Body of pancreas (tissue), 4 donors: ENCODE data around the gene SYT2. TPM values are rescaled to one million over a fixed set of nuclear protein-coding genes. Genes with fewer than 3 reads are reported as not detected.

Experiments
- ATAC-seq: fragments of 150-250 bp; one replicate; pipeline ENCODE4 v1.9.1; 2016
- DNase-seq, 4 donors: peaks; one replicate each; pipeline ENCODE4 v3.0.0-alpha.2; 2019
- H3K27ac ChIP-seq, 4 donors: fragments of 200-600 bp; sonication (generic); 1 replicate in 3 of 4; 2 replicates in 1 of 4; pipeline versions ENCODE4 v1.5.1 to v1.6.1; 2016 to 2019; ENCODE audit warnings: mild to moderate bottlenecking in 1 of 4, mixed read lengths in 1 of 4, moderate library complexity in 1 of 4
- H3K27me3 ChIP-seq, 2 donors: fragments of 200-600 bp; sonication (generic); one replicate each; pipeline ENCODE4 v1.6.0; 2016; ENCODE audit warnings: mild to moderate bottlenecking in 1 of 2
- H3K36me3 ChIP-seq, 2 donors: fragments of 200-600 bp; sonication (generic); replicated peaks in 1 of 2; 2 replicates each; pipeline ENCODE4 v1.5.1; 2016; ENCODE audit warnings: low read depth in 2 of 2; ENCODE audit not compliant: insufficient read depth in 1 of 2
- H3K4me1 ChIP-seq: fragments of 200-600 bp; sonication (generic); one replicate; pipeline ENCODE4 v1.6.0; 2016
- H3K4me3 ChIP-seq, 2 donors: fragments of 200-600 bp; sonication (generic); 1 replicate in 1 of 2; 2 replicates in 1 of 2; pipeline ENCODE4 v1.5.1; 2016 to 2019
- H3K9me3 ChIP-seq, 3 donors: fragments of 200-600 bp; sonication (generic); 1 replicate in 2 of 3; 2 replicates in 1 of 3; pipeline ENCODE4 v1.5.1; 2016
- CTCF ChIP-seq, 7 experiments: fragments of 450-650 bp in 4 of 7; fragments of 200-600 bp in 3 of 7; sonication (generic) in 3 of 7; IDR thresholded peaks; one replicate each; pipeline ENCODE4 v1.5.1; 2016 to 2019; ENCODE audit warnings: antibody characterized with exemption in 7 of 7
- POLR2A ChIP-seq, 3 donors: fragments of 450-650 bp; IDR thresholded peaks; one replicate each; pipeline ENCODE4 v1.6.1; 2016; ENCODE audit warnings: antibody characterized with exemption in 3 of 3, mild to moderate bottlenecking in 2 of 3
- WGBS, 2 donors: methylation state at CpG; one replicate each; pipeline ENCODE4 v1.1.5; 2017; 5-methylcytosine and 5-hydroxymethylcytosine counted together
- intact Hi-C: fragments of 100-400 bp; cut with DNase I; formaldehyde crosslinking; loops from one replicate; pipeline ENCODE4 v1.15.1; 2023
- total RNA-seq, 2 donors: library from RNA; depleted of rRNA; stranded (reverse); fragments of >200 nt; gene quantifications; one replicate each; pipeline ENCODE4 v1.1.0, GENCODE V29; 2016

The SYT2 gene
- total RNA-seq, 2 donors from 2014 or later, result not detected

GRCh38 chr1:202580619-202581018 is 129.6 kb downstream of the SYT2 start:
- 55 to 61% methylated on average over 1 of the region's 1 CpG for WGBS, 2 donors
- H3K36me3 ChIP-seq, result no peaks in the 10 kb centered on the region
- intact Hi-C loops, result no loop called here
- H3K4me1 ChIP-seq, result peaks cover 14% of the 10 kb centered on the region
- H3K27ac ChIP-seq, result no peak overlapping the region
- no peak for ATAC-seq
- no peak for DNase-seq
- H3K9me3 ChIP-seq, result no peaks in the 10 kb centered on the region
- H3K27me3 ChIP-seq, result no peaks in the 10 kb centered on the region
- TF ChIP-seq POLR2A (IDR thresholded peaks at IDR 0.05) (no peak), CTCF (IDR thresholded peaks at IDR 0.05) (no peak)
- no peak overlapping the region for H3K4me3 ChIP-seq

GRCh38 chr1:202579806-202580205 is 130.4 kb downstream of the SYT2 start:
- 74 to 87% methylated on average over 2 of the region's 2 CpGs for WGBS, 2 donors
- Histone ChIP-seq H3K4me3 (no peak overlapping the region), H3K27me3 (no peaks in the 10 kb centered on the region), H3K9me3 (no peaks in the 10 kb centered on the region), H3K4me1 (peaks cover 14% of the 10 kb centered on the region), H3K27ac (no peak overlapping the region), H3K36me3 (no peaks in the 10 kb centered on the region)
- intact Hi-C loops, result no loop called here
- DNase-seq (no peak), ATAC-seq (peak; percentile 25)
- no peak for TF ChIP-seq POLR2A (IDR thresholded peaks at IDR 0.05)
- no peak for TF ChIP-seq CTCF (IDR thresholded peaks at IDR 0.05)

- TF ChIP-seq POLR2A (IDR thresholded peaks at IDR 0.05) (no peak), CTCF (IDR thresholded peaks at IDR 0.05) (no peak)
- Histone ChIP-seq H3K36me3 (no peaks in the 10 kb centered on the region), H3K4me1 (peaks cover 14% of the 10 kb centered on the region), H3K4me3 (no peak overlapping the region), H3K27ac (no peak overlapping the region), H3K9me3 (no peaks in the 10 kb centered on the region), H3K27me3 (no peaks in the 10 kb centered on the region)
- no peak for DNase-seq
- ATAC-seq, result no peak
- intact Hi-C loops, result no loop called here
- WGBS, 2 donors, result 78 to 92% methylated on average over 6 of the region's 6 CpGs
These were observed 131.7 kb downstream of the SYT2 start for GRCh38 chr1:202578565-202578964.

GRCh38 chr1:202578001-202578504 is 132.2 kb downstream of the SYT2 start:
- 76 to 82% methylated on average over 4 of the region's 4 CpGs for WGBS, 2 donors
- no peak for TF ChIP-seq POLR2A (IDR thresholded peaks at IDR 0.05)
- peak overlapping the region in 1 of 4 donors; percentile 14 for H3K27ac ChIP-seq
- ATAC-seq, result no peak
- intact Hi-C loops, result no loop called here
- no peak overlapping the region for H3K4me3 ChIP-seq
- no peak for DNase-seq
- H3K36me3 ChIP-seq, result no peaks in the 10 kb centered on the region
- no peaks in the 10 kb centered on the region for H3K9me3 ChIP-seq
- no peaks in the 10 kb centered on the region for H3K27me3 ChIP-seq
- peaks cover 14% of the 10 kb centered on the region for H3K4me1 ChIP-seq

- peaks cover 14% of the 10 kb centered on the region for H3K4me1 ChIP-seq
- H3K27me3 ChIP-seq, result no peaks in the 10 kb centered on the region
- intact Hi-C loops, result no loop called here
- no peaks in the 10 kb centered on the region for H3K9me3 ChIP-seq
- TF ChIP-seq CTCF (IDR thresholded peaks at IDR 0.05), result no peak
- TF ChIP-seq POLR2A (IDR thresholded peaks at IDR 0.05), result no peak
- 54 to 67% methylated on average over 2 of the region's 2 CpGs for WGBS, 2 donors
- DNase-seq (no peak), ATAC-seq (no peak)
- no peak overlapping the region for H3K4me3 ChIP-seq
- H3K27ac ChIP-seq, result peak overlapping the region in 2 of 4 donors; percentile 7 to 36
- no peaks in the 10 kb centered on the region for H3K36me3 ChIP-seq
These were observed 132.9 kb downstream of the SYT2 start for GRCh38 chr1:202577381-202577780.
